HFFc6 (cell line): ENCODE measurements around the gene SRBD1. TPM values are rescaled to one million over a fixed set of nuclear protein-coding genes. Genes with fewer than 3 reads are reported as not detected.

Experiments
- DNase-seq: peaks from one replicate; pipeline ENCODE4 v3.0.0-alpha.2; 2018
- H3K27ac Mint-ChIP-seq: 2 replicates; pipeline ENCODE4 v1.8.0; 2020; ENCODE audit warnings: mild to moderate bottlenecking, mixed read lengths
- H3K27me3 Mint-ChIP-seq: 2 replicates; pipeline ENCODE4 v1.8.0; 2021; ENCODE audit warnings: mild to moderate bottlenecking, moderate library complexity, mixed read lengths; ENCODE audit not compliant: insufficient read depth
- H3K36me3 Mint-ChIP-seq: 2 replicates; pipeline ENCODE4 v1.8.0; 2021; ENCODE audit warnings: low read depth, mixed read lengths
- H3K4me1 Mint-ChIP-seq: 2 replicates; pipeline ENCODE4 v1.8.0; 2020; ENCODE audit warnings: low read depth, mixed read lengths
- H3K4me3 Mint-ChIP-seq: 2 replicates; pipeline ENCODE4 v1.8.0; 2020; ENCODE audit warnings: mild to moderate bottlenecking, moderate library complexity, mixed read lengths
- H3K9me3 Mint-ChIP-seq: 2 replicates; pipeline ENCODE4 v1.8.0; 2020; ENCODE audit warnings: mild to moderate bottlenecking, mixed read lengths
- CTCF ChIP-seq: fragments of 200-600 bp; sonication (generic); IDR thresholded peaks from 2 replicates; pipeline ENCODE4 v1.5.0; 2021; ENCODE audit warnings: antibody characterized with exemption, mild to moderate bottlenecking
- total RNA-seq, 6 experiments: library from RNA; stranded (reverse); fragmentation: NEBNext Ultra II Directional; extraction: Animal tissue kit (Norgen Biotek cat#: 25700); gene quantifications; 2 replicates in 1 of 6; 3 replicates in 5 of 6; pipeline ENCODE4 v1.2.3, GENCODE V29; 2021

The SRBD1 gene
- total RNA-seq, 6 experiments from 2014 or later = 9.5 to 13.6 (median 12.4) TPM

GRCh38 chr2:45595721-45596435, 15.2 kb downstream of the SRBD1 start:
- Mint-ChIP-seq H3K9me3 (no peaks in the 10 kb centered on the region), H3K4me3 (peak overlapping the region; percentile 15; the same call in 1 of the 2 replicates), H3K27ac (peak overlapping the region; percentile 48), H3K4me1 (peaks cover 38% of the 10 kb centered on the region), H3K27me3 (no peaks in the 10 kb centered on the region), H3K36me3 (peaks cover 40% of the 10 kb centered on the region)
- no peak for TF ChIP-seq CTCF
- DNase-seq = peak; percentile 76

- H3K27me3 Mint-ChIP-seq = no peaks in the 10 kb centered on the region
- peaks cover 28% of the 10 kb centered on the region for H3K4me1 Mint-ChIP-seq
- peaks cover 21% of the 10 kb centered on the region for H3K36me3 Mint-ChIP-seq
- DNase-seq = no peak
- H3K27ac Mint-ChIP-seq = no peak overlapping the region
- H3K9me3 Mint-ChIP-seq = no peaks in the 10 kb centered on the region
- no peak for TF ChIP-seq CTCF
- no peak overlapping the region for H3K4me3 Mint-ChIP-seq
These were observed 20.0 kb downstream of the SRBD1 start for GRCh38 chr2:45591073-45591472.

- TF ChIP-seq CTCF = no peak
- Mint-ChIP-seq H3K9me3 (no peaks in the 10 kb centered on the region), H3K27me3 (no peaks in the 10 kb centered on the region), H3K36me3 (peaks cover 16% of the 10 kb centered on the region), H3K4me3 (no peak overlapping the region), H3K27ac (no peak overlapping the region), H3K4me1 (peaks cover 13% of the 10 kb centered on the region)
- no peak for DNase-seq
These were observed 22.8 kb downstream of the SRBD1 start for GRCh38 chr2:45588158-45588829.

GRCh38 chr2:45586600-45586999, 24.5 kb downstream of the SRBD1 start:
- peaks cover 10% of the 10 kb centered on the region for H3K36me3 Mint-ChIP-seq
- H3K9me3 Mint-ChIP-seq = no peaks in the 10 kb centered on the region
- H3K27me3 Mint-ChIP-seq = no peaks in the 10 kb centered on the region

GRCh38 chr2:45585267-45585861, 25.7 kb downstream of the SRBD1 start:
- peak; percentile 49 for DNase-seq
- Mint-ChIP-seq H3K27me3 (no peaks in the 10 kb centered on the region), H3K4me3 (no peak overlapping the region), H3K27ac (no peak overlapping the region), H3K9me3 (no peaks in the 10 kb centered on the region), H3K4me1 (no peaks in the 10 kb centered on the region), H3K36me3 (peaks cover 10% of the 10 kb centered on the region; the same call in 1 of the 2 replicates)
- TF ChIP-seq CTCF = peak; percentile 84

More at GRCh38 chr2:45586600-45586999, 24.5 kb downstream of the SRBD1 start:
- Mint-ChIP-seq H3K27ac (no peak overlapping the region), H3K4me3 (no peak overlapping the region), H3K4me1 (peaks cover 8% of the 10 kb centered on the region)
- no peak for TF ChIP-seq CTCF
- no peak for DNase-seq
